OCI-LY1 (cell line): ENCODE data around the gene GRIA1.

Experiments
- H2AFZ ChIP-seq: fragments of 200-600 bp; sonication (generic), shearing (Covaris generic); 2 replicates; pipeline ENCODE4 v1.6.0; 2014; ENCODE audit warnings: antibody characterized with exemption, mild to moderate bottlenecking, low read length
- H3F3A ChIP-seq: fragments of 200-600 bp; sonication (generic), shearing (Covaris generic); 2 replicates; pipeline ENCODE4 v1.6.0; 2014; ENCODE audit warnings: mild to moderate bottlenecking, antibody characterized with exemption, low read length, moderate library complexity; ENCODE audit not compliant: insufficient read depth
- H3K27ac ChIP-seq: fragments of 200-600 bp; sonication (generic); 2 replicates; pipeline ENCODE4 v1.5.1; 2014; ENCODE audit warnings: low read length, mixed run types, mild to moderate bottlenecking, low read depth; ENCODE audit not compliant: poor library complexity, severe bottlenecking
- H3K27me3 ChIP-seq: fragments of 200-600 bp; sonication (generic); 2 replicates; pipeline ENCODE4 v1.6.0; 2014; ENCODE audit warnings: antibody characterized with exemption, mild to moderate bottlenecking, low read length, moderate library complexity; ENCODE audit not compliant: insufficient read depth
- H3K36me3 ChIP-seq: fragments of 200-600 bp; sonication (generic); 2 replicates; pipeline ENCODE4 v1.6.1; 2014; ENCODE audit warnings: mild to moderate bottlenecking, antibody characterized with exemption, low read length, moderate library complexity, mixed read lengths; ENCODE audit not compliant: insufficient read depth
- H3K4me1 ChIP-seq: fragments of 200-600 bp; sonication (generic); 2 replicates; pipeline ENCODE4 v1.5.1; 2014; ENCODE audit warnings: mild to moderate bottlenecking, low read length, moderate library complexity; ENCODE audit not compliant: insufficient read depth, severe bottlenecking
- H3K4me2 ChIP-seq: fragments of 200-600 bp; sonication (generic), shearing (Covaris generic); 2 replicates; pipeline ENCODE4 v1.6.1; 2014; ENCODE audit warnings: low read length
- H3K4me3 ChIP-seq: fragments of 200-600 bp; sonication (generic); 2 replicates; pipeline ENCODE4 v1.5.1; 2014; ENCODE audit warnings: low read length, low read depth, mild to moderate bottlenecking, mixed read lengths; ENCODE audit not compliant: poor library complexity, severe bottlenecking
- H3K79me2 ChIP-seq: fragments of 200-600 bp; shearing (Covaris generic); 2 replicates; pipeline ENCODE4 v1.6.1; 2016; ENCODE audit warnings: mixed run types, low read length, mixed read lengths; ENCODE audit not compliant: insufficient read depth
- H3K9ac ChIP-seq: fragments of 200-600 bp; sonication (generic), shearing (Covaris generic); 2 replicates; pipeline ENCODE4 v1.6.1; 2014; ENCODE audit warnings: mild to moderate bottlenecking, low read length, mixed read lengths
- H3K9me2 ChIP-seq: fragments of 200-600 bp; sonication (generic), shearing (Covaris generic); 2 replicates; pipeline ENCODE4 v1.6.1; 2014; ENCODE audit warnings: low read depth, mild to moderate bottlenecking, low read length, mixed read lengths
- H3K9me3 ChIP-seq: fragments of 200-600 bp; shearing (Covaris generic); 2 replicates; pipeline ENCODE4 v1.6.1; 2014; ENCODE audit warnings: low read length, mixed read lengths
- H4K20me1 ChIP-seq: fragments of 200-600 bp; sonication (generic), shearing (Covaris generic); 2 replicates; pipeline ENCODE4 v1.6.0; 2016; ENCODE audit warnings: mild to moderate bottlenecking, low read length; ENCODE audit not compliant: insufficient read depth
- CTCF ChIP-seq: fragments of 200-600 bp; sonication (generic), shearing (Covaris generic); IDR thresholded peaks from 2 replicates; pipeline ENCODE4 v1.5.1; 2017; ENCODE audit warnings: mild to moderate bottlenecking, antibody characterized with exemption, low read length, moderate library complexity, mixed read lengths
- EZH2 ChIP-seq: fragments of 200-600 bp; sonication (generic), shearing (Covaris generic); IDR thresholded peaks from 2 replicates; pipeline ENCODE4 v1.8.0; 2017; ENCODE audit warnings: borderline replicate concordance, mixed run types, mild to moderate bottlenecking, antibody characterized with exemption, low read length, moderate library complexity, mixed read lengths

GRIA1 gene

GRCh38 chr5:153470736-153471135 is 19.7 kb upstream of the GRIA1 start:
- Histone ChIP-seq H3K9me2 (no peaks in the 10 kb centered on the region), H3K79me2 (no peaks in the 10 kb centered on the region), H3K4me2 (no peak overlapping the region), H4K20me1 (no peaks in the 10 kb centered on the region), H3K4me3 (no peak overlapping the region), H2AFZ (no peak overlapping the region), H3F3A (no peaks in the 10 kb centered on the region), H3K4me1 (no peaks in the 10 kb centered on the region), H3K9me3 (no peaks in the 10 kb centered on the region), H3K9ac (no peak overlapping the region), H3K27me3 (no peaks in the 10 kb centered on the region), H3K27ac (no peak overlapping the region), H3K36me3 (no peaks in the 10 kb centered on the region)
- TF ChIP-seq CTCF (no peak), EZH2 (no peak)

- no peak overlapping the region for H3K9ac ChIP-seq
- no peaks in the 10 kb centered on the region for H3K36me3 ChIP-seq
- H3K4me2 ChIP-seq: no peak overlapping the region
- H3F3A ChIP-seq: no peaks in the 10 kb centered on the region
- H4K20me1 ChIP-seq: no peaks in the 10 kb centered on the region
- H3K4me3 ChIP-seq: no peak overlapping the region
- H3K79me2 ChIP-seq: no peaks in the 10 kb centered on the region
- H3K27ac ChIP-seq: no peak overlapping the region
- H3K9me2 ChIP-seq: no peaks in the 10 kb centered on the region
- TF ChIP-seq CTCF (no peak), EZH2 (no peak)
- no peaks in the 10 kb centered on the region for H3K9me3 ChIP-seq
- H3K4me1 ChIP-seq: no peaks in the 10 kb centered on the region
- no peak overlapping the region for H2AFZ ChIP-seq
- H3K27me3 ChIP-seq: no peaks in the 10 kb centered on the region
These were observed 13.7 kb upstream of the GRIA1 start for GRCh38 chr5:153476767-153477166.

- H3K4me2 ChIP-seq: no peak overlapping the region
- no peaks in the 10 kb centered on the region for H4K20me1 ChIP-seq
- H3K9ac ChIP-seq: no peak overlapping the region
- H3K27me3 ChIP-seq: no peaks in the 10 kb centered on the region
- H3F3A ChIP-seq: no peaks in the 10 kb centered on the region
- no peaks in the 10 kb centered on the region for H3K4me1 ChIP-seq
- TF ChIP-seq CTCF: no peak
- TF ChIP-seq EZH2: no peak
- H3K36me3 ChIP-seq: no peaks in the 10 kb centered on the region
- H3K27ac ChIP-seq: no peak overlapping the region
- no peaks in the 10 kb centered on the region for H3K79me2 ChIP-seq
- no peaks in the 10 kb centered on the region for H3K9me3 ChIP-seq
- no peaks in the 10 kb centered on the region for H3K9me2 ChIP-seq
- H3K4me3 ChIP-seq: no peak overlapping the region
- no peak overlapping the region for H2AFZ ChIP-seq
These were observed 10.1 kb upstream of the GRIA1 start for GRCh38 chr5:153480401-153480800.
